NCI-H1694 (cell line): ENCODE data around the gene WTIP.
"Not testable (repeated sequence)": the region's sequence is repeated elsewhere in the genome, so short reads cannot be mapped to it uniquely, and the experiment has no call there.

Experiments
- DNase-seq: peaks from one replicate; lab custom pipeline; 2025; lab: John Stamatoyannopoulos, UW

The WTIP gene

DNA sequence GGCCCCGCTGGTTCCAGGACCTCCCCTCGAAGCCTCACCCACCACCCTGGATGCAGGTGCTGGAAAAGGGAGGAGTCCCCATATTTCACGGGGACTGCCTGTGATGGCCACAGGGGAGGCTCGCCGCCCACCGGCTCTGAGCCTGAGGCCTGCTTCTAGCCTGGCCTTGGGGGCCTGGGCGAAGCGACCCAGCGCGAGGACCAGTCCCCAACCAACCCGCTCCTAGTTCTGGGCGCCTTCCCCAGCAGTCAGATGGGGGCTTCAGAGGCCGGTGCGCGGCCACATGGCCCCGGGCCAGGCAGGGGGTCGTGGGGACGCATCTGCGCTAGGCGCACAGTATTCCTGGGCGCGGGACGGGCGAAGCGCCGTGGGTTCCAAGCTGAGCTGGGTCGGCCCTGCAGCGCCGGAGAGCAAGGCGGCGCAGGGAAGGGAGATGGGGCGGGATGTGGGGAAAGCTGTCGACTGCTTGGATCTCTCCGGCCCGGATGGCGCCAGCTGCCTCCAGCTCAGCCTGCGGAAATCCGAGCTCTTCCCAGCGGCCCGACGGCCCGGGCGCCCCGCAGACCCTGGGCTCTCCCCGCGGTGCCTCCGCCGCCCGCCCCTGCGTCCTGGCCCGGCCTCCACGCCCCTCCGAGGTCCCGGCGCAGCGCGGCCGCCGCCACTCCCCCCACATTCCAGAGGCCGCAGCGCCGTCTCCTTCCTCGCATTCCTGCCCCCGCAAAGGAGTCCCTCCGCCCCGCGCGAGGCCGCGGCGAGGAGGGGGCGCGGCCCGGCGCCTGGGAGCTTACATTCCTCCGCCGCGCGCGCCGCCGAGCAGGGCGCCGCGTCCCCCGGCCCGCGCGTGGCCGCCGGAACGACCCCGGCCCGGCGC lies at the start of gene WTIP:
WTIP (plus strand) TSS at position 788 of the 871 bp plus-strand sequence. CDS start 217 bp downstream, outside the sequence.
- DNase-seq = no peak

- no peak for DNase-seq
Observed at GRCh38 chr19:34432797-34433196, 48.8 kb upstream of the WTIP start.

DNA sequence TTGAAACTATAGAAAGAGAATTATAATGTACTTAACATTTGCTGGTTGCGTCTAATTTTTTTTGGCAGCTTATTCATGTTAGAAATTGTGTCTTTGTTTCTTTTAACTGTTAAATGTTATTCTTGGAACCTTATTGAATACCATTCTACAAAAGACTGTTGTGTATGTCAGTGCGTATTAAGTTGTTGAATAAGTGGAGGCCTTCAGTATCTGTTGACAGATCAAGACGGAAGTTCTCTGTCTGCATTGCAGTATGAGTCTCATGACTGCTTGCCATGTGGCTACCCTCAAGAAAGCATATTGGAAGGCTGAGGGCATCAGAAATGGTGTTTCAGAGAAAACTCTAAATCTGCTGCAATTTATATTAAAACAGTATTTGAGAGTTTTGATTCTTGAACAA lies 44.8 kb upstream of the WTIP start:
- DNase-seq = no peak

GRCh38 chr19:34448191-34448590 lies 33.4 kb upstream of the WTIP start:
- no peak for DNase-seq

GRCh38 chr19:34452723-34453122 lies 28.8 kb upstream of the WTIP start:
- DNase-seq = no peak

- no peak for DNase-seq
Observed at GRCh38 chr19:34454091-34454490, 27.5 kb upstream of the WTIP start.

DNA sequence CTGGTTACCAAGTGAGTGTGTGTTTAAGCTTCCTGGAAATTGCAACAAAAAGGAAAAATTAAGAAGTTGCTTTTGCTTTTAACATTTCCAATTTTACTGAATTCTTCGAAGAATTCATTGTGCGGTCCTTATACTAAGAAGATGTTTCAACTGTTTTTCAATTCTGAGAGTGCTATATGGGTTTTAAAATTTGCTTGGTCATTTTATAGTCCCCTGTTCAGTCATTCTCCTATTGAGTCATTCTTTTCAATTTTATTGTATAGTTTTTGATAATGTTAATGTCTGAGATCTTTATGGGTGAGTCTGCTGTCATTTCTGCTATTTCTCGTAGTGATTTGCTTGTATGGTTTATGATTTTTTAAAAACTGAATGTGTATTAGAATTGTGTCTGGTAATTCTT lies 26.9 kb upstream of the WTIP start:
- no peak for DNase-seq

DNA sequence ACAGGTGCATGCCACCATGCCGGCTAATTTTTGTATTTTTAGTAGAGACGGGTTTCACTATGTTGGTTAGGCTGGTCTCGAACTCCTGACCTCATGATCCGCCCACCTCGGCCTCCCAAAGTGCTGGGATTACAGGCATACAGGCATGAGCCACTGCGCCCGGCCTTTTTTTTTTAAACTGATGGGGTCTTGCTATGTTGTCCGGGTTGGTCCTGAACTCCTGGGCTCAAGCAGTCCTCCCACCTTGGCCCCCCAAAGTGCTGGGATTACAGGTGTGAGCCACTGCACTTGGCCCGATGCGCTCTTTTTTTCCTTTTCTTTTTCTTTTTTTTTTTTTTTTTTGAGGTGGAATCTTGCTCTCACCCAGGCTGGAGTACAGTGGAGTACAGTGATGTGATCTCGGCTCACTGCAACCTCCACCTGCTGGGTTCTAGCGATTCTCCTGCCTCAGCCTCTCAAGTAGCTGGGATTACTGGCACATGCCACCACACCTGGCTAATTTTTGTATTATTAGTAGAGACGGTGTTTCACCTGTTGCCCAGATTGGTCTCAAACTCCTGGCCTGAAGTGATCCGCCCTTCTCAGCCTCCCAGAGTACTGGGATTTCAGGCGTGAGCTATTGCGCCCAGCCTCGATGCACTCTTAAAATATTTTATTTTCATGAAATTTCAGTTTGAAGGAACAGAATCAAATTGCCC lies 25.6 kb upstream of the WTIP start:
- DNase-seq = not testable (repeated sequence)

GRCh38 chr19:34457446-34457845 lies 24.1 kb upstream of the WTIP start:
- no peak for DNase-seq

DNA sequence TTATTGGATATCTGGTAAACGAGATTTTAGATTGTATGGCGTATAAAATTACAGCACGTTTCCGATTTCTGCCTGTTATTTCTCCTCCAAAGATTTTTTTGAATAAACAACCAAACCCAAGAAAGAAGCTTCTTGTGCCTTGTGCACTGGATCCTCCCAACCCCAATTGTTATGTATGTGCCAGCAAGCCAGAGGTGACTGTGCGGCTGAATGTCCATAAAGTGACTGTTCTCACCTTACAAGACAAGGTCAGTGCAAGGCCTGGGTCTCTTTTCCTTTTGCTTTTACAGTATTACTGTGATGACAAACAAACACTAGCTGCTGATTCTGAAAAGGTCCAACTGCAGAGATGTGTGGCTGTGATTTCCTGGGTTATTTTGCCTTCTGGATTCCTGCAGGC lies 22.9 kb upstream of the WTIP start:
- no peak for DNase-seq

DNA sequence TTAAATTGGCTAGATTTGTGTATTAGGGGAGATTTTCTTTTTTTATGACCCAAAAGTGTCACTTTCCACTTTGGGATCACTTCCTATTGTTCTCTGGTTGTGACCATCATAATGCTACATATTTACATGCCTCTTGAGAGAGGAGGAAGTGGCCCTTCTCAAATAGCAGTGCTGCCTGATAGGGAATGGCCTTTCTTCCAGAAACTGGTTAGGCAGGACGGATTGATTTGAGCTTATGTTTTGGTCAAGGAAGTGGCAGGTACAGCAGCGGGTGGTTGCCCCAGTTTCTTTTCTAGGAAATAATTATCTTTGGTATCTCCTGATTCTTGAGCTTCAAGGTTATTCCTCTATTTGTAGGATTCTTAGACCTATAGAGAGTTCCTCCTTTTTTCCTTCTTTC lies 21.9 kb upstream of the WTIP start:
- no peak for DNase-seq

DNA sequence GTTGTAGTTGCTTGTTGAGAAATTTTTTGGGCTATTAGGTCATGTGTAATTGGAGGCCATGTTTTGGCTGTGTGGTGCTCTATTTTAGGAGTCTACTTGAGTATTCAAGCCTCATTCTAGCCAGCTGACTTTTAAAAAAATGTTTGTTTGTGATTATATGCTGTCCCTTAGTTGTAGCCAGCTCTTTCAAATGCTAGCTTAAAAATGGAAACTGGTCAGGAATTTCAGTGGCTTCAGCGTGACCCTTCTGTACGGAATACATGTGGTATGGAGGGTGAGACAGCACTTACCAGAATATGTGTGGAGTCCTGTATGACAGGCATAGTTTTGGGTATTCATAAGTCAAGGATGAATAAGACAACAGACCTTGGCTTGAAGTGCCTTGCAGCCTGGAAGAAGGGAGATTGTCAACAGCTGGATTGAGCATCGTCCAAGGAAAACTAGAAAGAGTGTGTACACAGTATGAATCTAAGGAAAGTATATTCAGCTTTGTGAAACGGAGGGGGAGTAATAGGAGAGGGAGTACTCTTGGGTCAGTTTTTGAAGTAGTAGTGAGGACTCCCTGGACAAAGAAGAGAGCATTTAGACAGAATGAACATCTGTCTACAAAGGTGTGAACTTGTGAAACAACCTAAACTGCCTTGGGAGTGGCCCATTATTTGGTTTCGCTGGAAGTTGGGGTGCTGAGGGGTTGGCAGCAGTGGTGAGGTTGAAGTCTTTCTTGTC lies 20.0 kb upstream of the WTIP start:
- DNase-seq = no peak

- DNase-seq = not testable (repeated sequence)
Observed at GRCh38 chr19:34464785-34465184, 16.8 kb upstream of the WTIP start.

GRCh38 chr19:34468409-34468808 lies 13.1 kb upstream of the WTIP start:
- DNase-seq = no peak

DNA sequence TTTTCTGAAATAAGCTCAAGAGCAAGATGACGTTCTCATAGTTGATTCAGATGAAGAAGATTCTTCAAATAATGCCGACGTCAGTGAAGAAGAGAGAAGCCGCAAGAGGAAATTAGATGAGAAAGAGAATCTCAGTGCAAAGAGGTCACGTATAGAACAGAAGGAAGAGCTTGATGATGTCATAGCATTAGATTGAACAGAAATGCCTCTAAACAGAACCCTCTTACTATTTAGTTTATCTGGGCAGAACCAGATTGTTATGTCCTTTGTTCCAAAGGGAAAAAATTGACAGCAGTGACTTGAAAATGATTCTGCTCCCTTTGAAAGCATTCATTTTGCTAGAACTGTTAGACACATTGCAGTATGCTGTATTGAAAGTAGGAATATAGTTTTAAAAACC lies 12.5 kb upstream of the WTIP start:
- not testable (repeated sequence) for DNase-seq

DNA sequence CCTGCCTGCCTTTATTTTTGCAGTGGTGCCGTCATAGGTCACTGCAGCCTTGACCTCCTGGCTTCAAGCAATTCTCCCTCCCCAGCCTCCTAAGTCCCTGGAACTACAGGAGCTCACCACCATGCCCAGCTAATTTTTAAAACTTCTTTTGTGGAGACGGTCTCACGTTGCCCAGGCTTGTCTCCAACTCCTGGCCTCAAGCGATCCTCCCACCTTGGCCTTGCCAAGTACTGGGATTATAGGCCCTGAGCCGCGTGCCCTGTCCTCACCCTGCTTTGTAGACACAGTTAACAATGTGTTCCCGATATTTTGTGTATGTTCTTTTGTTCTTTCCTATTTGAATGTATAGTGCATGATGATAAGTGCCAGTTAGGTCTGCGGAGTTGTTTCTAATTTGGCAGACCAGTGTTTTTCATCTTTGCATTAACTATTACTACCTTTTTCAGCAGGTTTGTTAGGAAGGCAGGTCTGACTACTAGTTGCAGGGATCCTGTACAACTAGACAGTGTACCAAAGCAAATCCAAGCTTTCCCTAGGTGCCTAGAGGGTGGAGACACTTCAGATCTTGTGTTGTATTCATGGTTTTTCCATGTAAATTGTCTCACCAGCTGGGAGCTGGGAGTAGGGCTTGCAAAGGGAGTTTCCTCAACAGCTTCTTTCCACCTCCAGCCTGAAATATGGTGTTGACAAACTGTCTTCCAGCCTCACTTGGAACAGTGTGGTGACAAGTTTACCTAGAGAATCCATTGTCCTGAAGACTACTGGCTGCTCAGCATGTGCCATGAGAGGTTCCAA lies 9.5 kb upstream of the WTIP start:
- no peak for DNase-seq

GRCh38 chr19:34474233-34474989 lies 7.1 kb upstream of the WTIP start:
- DNase-seq = no peak

DNA sequence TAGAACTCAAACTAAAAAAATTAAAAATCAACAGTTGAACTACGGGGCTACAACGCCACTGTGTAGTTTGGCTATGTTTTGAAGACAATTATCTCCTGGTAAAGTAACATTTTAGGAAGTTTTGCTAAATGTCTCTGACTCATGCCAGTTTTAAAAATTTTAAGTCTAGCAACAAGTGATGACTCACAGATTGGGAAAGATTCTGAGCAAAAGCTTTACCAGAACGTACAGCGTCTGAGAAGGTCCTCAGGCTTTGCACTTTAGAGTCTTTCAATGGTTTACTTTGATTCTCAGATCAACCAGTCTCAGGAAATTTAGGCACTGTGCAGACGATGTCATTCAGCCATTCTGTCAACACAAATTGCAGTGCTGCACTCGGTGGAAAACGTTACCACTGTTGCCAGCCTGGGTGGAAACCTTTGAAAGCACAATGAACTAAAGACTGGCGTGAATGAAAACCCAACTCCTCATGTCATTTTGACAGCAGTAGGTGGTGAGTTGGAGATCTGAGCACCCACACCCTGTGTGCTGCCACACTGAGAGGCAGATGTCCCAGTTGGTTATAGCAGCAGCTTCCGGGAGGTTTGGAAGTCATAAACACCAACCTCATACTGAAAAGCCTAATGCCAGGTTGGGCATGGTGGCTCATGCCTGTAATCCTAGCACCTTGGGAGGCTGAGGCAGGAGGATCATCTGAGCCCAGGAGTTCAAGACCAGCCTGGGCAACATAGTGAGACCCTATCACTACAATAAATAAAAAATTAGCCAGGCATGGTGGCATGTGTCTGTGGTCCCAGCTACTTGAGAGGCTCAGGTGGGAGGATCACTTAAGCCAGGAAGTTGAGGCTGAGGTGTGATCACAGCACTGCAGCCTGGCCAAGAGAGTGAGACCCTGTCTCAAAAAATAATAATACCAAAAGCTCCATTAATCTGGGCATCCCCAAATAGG lies 6.3 kb upstream of the WTIP start:
- no peak for DNase-seq

- no peak for DNase-seq
Observed at GRCh38 chr19:34475975-34476594, 5.5 kb upstream of the WTIP start.
